Neural cell (in vitro differentiated cells): ENCODE results near the gene AKIRIN1.
"Not testable (repeated sequence)": the region's sequence is repeated elsewhere in the genome, so short reads cannot be mapped to it uniquely, and the experiment has no call there.

Experiments
- CTCF ChIP-seq: fragments of 450-650 bp; IDR thresholded peaks from 2 replicates; pipeline ENCODE4 v1.5.1; 2014; ENCODE audit warnings: antibody characterized with exemption, mild to moderate bottlenecking, moderate library complexity; ENCODE audit not compliant: poor library complexity, severe bottlenecking
- EZH2 ChIP-seq: fragments of 200-600, 300-800 bp; shearing (Covaris generic), sonication (generic); IDR thresholded peaks from 2 replicates; pipeline ENCODE4 v1.6.1; 2014; ENCODE audit warnings: antibody characterized with exemption, low read length, borderline replicate concordance, mild to moderate bottlenecking; ENCODE audit not compliant: insufficient read depth, poor library complexity, severe bottlenecking
- POLR2AphosphoS5 ChIP-seq: IDR thresholded peaks from 2 replicates; pipeline ENCODE4 v1.6.1; 2012
- RAD21 ChIP-seq: fragments of 450-650 bp; conservative IDR thresholded peaks from 2 replicates; pipeline ENCODE4 v1.6.1; 2014; ENCODE audit warnings: antibody characterized with exemption, mild to moderate bottlenecking, moderate library complexity
- REST ChIP-seq: IDR thresholded peaks from 2 replicates; pipeline ENCODE4 v1.6.1; 2012; ENCODE audit warnings: borderline replicate concordance
- TAF1 ChIP-seq: IDR thresholded peaks from 2 replicates; pipeline ENCODE4 v1.6.1; 2012; ENCODE audit warnings: low read depth

- TF ChIP-seq EZH2, POLR2AphosphoS5, CTCF, RAD21, REST, TAF1: not testable (repeated sequence)
These were observed 23.9 kb downstream of the AKIRIN1 start for GRCh38 chr1:39014956-39015355.
